ENCODE measurements around the gene EYS. TPM values are rescaled to one million over a fixed set of nuclear protein-coding genes. Genes with fewer than 3 reads are reported as not detected.
"Not testable (repeated sequence)": the region's sequence is repeated elsewhere in the genome, so short reads cannot be mapped to it uniquely, and the experiment has no call there.

The EYS gene
- total RNA-seq, 1 experiment from 2014 or later = not detected

GRCh38 chr6:63800386-63800785, 1906.6 kb downstream of the EYS start:
- H3K36me3 ChIP-seq; H3K4me3 ChIP-seq; H3K9me3 ChIP-seq (replicated peaks); H3K27me3 ChIP-seq (replicated peaks); H3K27ac ChIP-seq; DNase-seq (ENCODE audit: low read depth in 1 of 2, low spot score in 2 of 2): not testable (repeated sequence)
- H3K4me1 ChIP-seq (replicated peaks) = peaks cover 15% of the 10 kb centered on the region

GRCh38 chr6:63799813-63800212, 1907.2 kb downstream of the EYS start:
- Histone ChIP-seq H3K27me3 (replicated peaks) (peaks cover 5% of the 10 kb centered on the region; the same call in 1 of the 2 replicates), H3K4me1 (replicated peaks) (peaks cover 10% of the 10 kb centered on the region), H3K4me3 (no peak overlapping the region), H3K36me3 (no peaks in the 10 kb centered on the region), H3K27ac (no peak overlapping the region), H3K9me3 (replicated peaks) (no peaks in the 10 kb centered on the region)
- no peak for DNase-seq (ENCODE audit: low read depth in 1 of 2, low spot score in 2 of 2)

- no peak overlapping the region for H3K4me3 ChIP-seq
- DNase-seq (ENCODE audit: low read depth in 1 of 2, low spot score in 2 of 2) = no peak
- H3K27me3 ChIP-seq (replicated peaks) = peaks cover 5% of the 10 kb centered on the region; the same call in 1 of the 2 replicates
- H3K27ac ChIP-seq = no peak overlapping the region
- H3K9me3 ChIP-seq (replicated peaks) = no peaks in the 10 kb centered on the region
- no peaks in the 10 kb centered on the region for H3K36me3 ChIP-seq
- peaks cover 5% of the 10 kb centered on the region for H3K4me1 ChIP-seq (replicated peaks)
Observed at GRCh38 chr6:63799313-63799712, 1907.7 kb downstream of the EYS start.

- Histone ChIP-seq H3K9me3 (replicated peaks) (no peaks in the 10 kb centered on the region), H3K4me3 (no peak overlapping the region), H3K27me3 (replicated peaks) (peaks cover 5% of the 10 kb centered on the region; the same call in 1 of the 2 replicates), H3K36me3 (no peaks in the 10 kb centered on the region), H3K27ac (no peak overlapping the region), H3K4me1 (replicated peaks) (no peaks in the 10 kb centered on the region)
- no peak for DNase-seq (ENCODE audit: low read depth in 1 of 2, low spot score in 2 of 2)
Observed at GRCh38 chr6:63798378-63798777, 1908.6 kb downstream of the EYS start.

- no peaks in the 10 kb centered on the region for H3K9me3 ChIP-seq (replicated peaks)
- DNase-seq (ENCODE audit: low read depth in 1 of 2, low spot score in 2 of 2) = no peak
- H3K36me3 ChIP-seq = no peaks in the 10 kb centered on the region
- H3K27me3 ChIP-seq (replicated peaks) = peaks cover 5% of the 10 kb centered on the region; the same call in 1 of the 2 replicates
- no peak overlapping the region for H3K27ac ChIP-seq
- H3K4me1 ChIP-seq (replicated peaks) = no peaks in the 10 kb centered on the region
- no peak overlapping the region for H3K4me3 ChIP-seq
Observed at GRCh38 chr6:63797721-63798120, 1909.3 kb downstream of the EYS start.

- DNase-seq (ENCODE audit: low read depth in 1 of 2, low spot score in 2 of 2) = no peak
- Histone ChIP-seq H3K4me3 (no peak overlapping the region), H3K36me3 (no peaks in the 10 kb centered on the region), H3K27me3 (replicated peaks) (peaks cover 5% of the 10 kb centered on the region; the same call in 1 of the 2 replicates), H3K9me3 (replicated peaks) (no peaks in the 10 kb centered on the region), H3K27ac (no peak overlapping the region), H3K4me1 (replicated peaks) (no peaks in the 10 kb centered on the region)
Observed at GRCh38 chr6:63795826-63796225, 1911.2 kb downstream of the EYS start.

GRCh38 chr6:63795006-63795405, 1912.0 kb downstream of the EYS start:
- Histone ChIP-seq H3K27me3 (replicated peaks) (peaks cover 5% of the 10 kb centered on the region; the same call in 1 of the 2 replicates), H3K9me3 (replicated peaks) (no peaks in the 10 kb centered on the region), H3K36me3 (no peaks in the 10 kb centered on the region), H3K4me3 (no peak overlapping the region), H3K27ac (no peak overlapping the region), H3K4me1 (replicated peaks) (no peaks in the 10 kb centered on the region)
- DNase-seq (ENCODE audit: low read depth in 1 of 2, low spot score in 2 of 2) = no peak

- DNase-seq (ENCODE audit: low read depth in 1 of 2, low spot score in 2 of 2) = no peak
- Histone ChIP-seq H3K27me3 (replicated peaks) (peaks cover 5% of the 10 kb centered on the region; the same call in 1 of the 2 replicates), H3K9me3 (replicated peaks) (no peaks in the 10 kb centered on the region), H3K27ac (no peak overlapping the region), H3K4me3 (no peak overlapping the region), H3K36me3 (no peaks in the 10 kb centered on the region), H3K4me1 (replicated peaks) (no peaks in the 10 kb centered on the region)
Observed at GRCh38 chr6:63793465-63794137, 1913.4 kb downstream of the EYS start.

GRCh38 chr6:63792736-63793464, 1914.1 kb downstream of the EYS start:
- no peak for DNase-seq (ENCODE audit: low read depth in 1 of 2, low spot score in 2 of 2)
- Histone ChIP-seq H3K27ac (no peak overlapping the region), H3K9me3 (replicated peaks) (no peaks in the 10 kb centered on the region), H3K36me3 (no peaks in the 10 kb centered on the region), H3K27me3 (replicated peaks) (peaks cover 5% of the 10 kb centered on the region; the same call in 1 of the 2 replicates), H3K4me3 (no peak overlapping the region), H3K4me1 (replicated peaks) (no peaks in the 10 kb centered on the region)

GRCh38 chr6:63790334-63790733, 1916.7 kb downstream of the EYS start:
- no peak for DNase-seq (ENCODE audit: low read depth in 1 of 2, low spot score in 2 of 2)
- no peaks in the 10 kb centered on the region for H3K9me3 ChIP-seq (replicated peaks)
- H3K4me1 ChIP-seq (replicated peaks) = no peaks in the 10 kb centered on the region
- no peak overlapping the region for H3K27ac ChIP-seq
- no peaks in the 10 kb centered on the region; the same call in 1 of the 2 replicates for H3K27me3 ChIP-seq (replicated peaks)
- H3K36me3 ChIP-seq = no peaks in the 10 kb centered on the region
- H3K4me3 ChIP-seq = no peak overlapping the region

- Histone ChIP-seq H3K4me1 (replicated peaks) (no peaks in the 10 kb centered on the region), H3K36me3 (no peaks in the 10 kb centered on the region)
- DNase-seq (ENCODE audit: low read depth in 1 of 2, low spot score in 2 of 2) = no peak
Observed at GRCh38 chr6:63789699-63790098, 1917.3 kb downstream of the EYS start.

GRCh38 chr6:63788569-63788968, 1918.5 kb downstream of the EYS start:
- no peaks in the 10 kb centered on the region; the same call in 1 of the 2 replicates for H3K27me3 ChIP-seq (replicated peaks)
- no peak overlapping the region for H3K27ac ChIP-seq
- no peak for DNase-seq (ENCODE audit: low read depth in 1 of 2, low spot score in 2 of 2)
- no peaks in the 10 kb centered on the region for H3K4me1 ChIP-seq (replicated peaks)
- H3K4me3 ChIP-seq = no peak overlapping the region
- H3K36me3 ChIP-seq = no peaks in the 10 kb centered on the region
- no peaks in the 10 kb centered on the region for H3K9me3 ChIP-seq (replicated peaks)

More at GRCh38 chr6:63789699-63790098, 1917.3 kb downstream of the EYS start:
- H3K27ac ChIP-seq = no peak overlapping the region
- no peak overlapping the region for H3K4me3 ChIP-seq
- no peaks in the 10 kb centered on the region; the same call in 1 of the 2 replicates for H3K27me3 ChIP-seq (replicated peaks)
- H3K9me3 ChIP-seq (replicated peaks) = no peaks in the 10 kb centered on the region

- H3K9me3 ChIP-seq (replicated peaks) = no peaks in the 10 kb centered on the region
- H3K4me3 ChIP-seq = no peak overlapping the region
- no peak for DNase-seq (ENCODE audit: low read depth in 1 of 2, low spot score in 2 of 2)
- H3K36me3 ChIP-seq = no peaks in the 10 kb centered on the region
- H3K4me1 ChIP-seq (replicated peaks) = no peaks in the 10 kb centered on the region
- H3K27ac ChIP-seq = no peak overlapping the region
- H3K27me3 ChIP-seq (replicated peaks) = no peaks in the 10 kb centered on the region
Observed at GRCh38 chr6:63787021-63787420, 1920.0 kb downstream of the EYS start.

GRCh38 chr6:63785006-63785405, 1922.0 kb downstream of the EYS start:
- no peaks in the 10 kb centered on the region for H3K4me1 ChIP-seq (replicated peaks)
- H3K27me3 ChIP-seq (replicated peaks) = no peaks in the 10 kb centered on the region
- H3K9me3 ChIP-seq (replicated peaks) = no peaks in the 10 kb centered on the region
- no peak for DNase-seq (ENCODE audit: low read depth in 1 of 2, low spot score in 2 of 2)
- no peak overlapping the region for H3K4me3 ChIP-seq
- no peaks in the 10 kb centered on the region for H3K36me3 ChIP-seq
- H3K27ac ChIP-seq = no peak overlapping the region

Data from SJSA1 (cell line).